ENCODE data around the gene DTD1. TPM values are rescaled to one million over a fixed set of nuclear protein-coding genes. Genes with fewer than 3 reads are reported as not detected.

DTD1 gene
- total RNA-seq, 1 donor from 2014 or later, result 38.1 TPM

- TF ChIP-seq EZH2 (IDR thresholded peaks at IDR 0.05; ENCODE audit: insufficient read depth, low read length) (no peak), CTCF (IDR thresholded peaks at IDR 0.05; ENCODE audit: insufficient read depth, low read depth, low read length) (no peak)
- Mint-ChIP-seq H3K4me1 (ENCODE audit: low read depth, unreplicated experiment) (no peaks in the 10 kb centered on the region), H3K4me3 (ENCODE audit: unreplicated experiment) (no peak overlapping the region), H3K9me3 (ENCODE audit: unreplicated experiment) (no peaks in the 10 kb centered on the region), H3K27ac (ENCODE audit: unreplicated experiment) (no peak overlapping the region), H3K27me3 (ENCODE audit: low read depth, unreplicated experiment) (no peaks in the 10 kb centered on the region), H3K36me3 (ENCODE audit: low read depth, unreplicated experiment) (no peaks in the 10 kb centered on the region)
- Histone ChIP-seq H3K9ac (ENCODE audit: low read length) (no peak overlapping the region), H3K27ac (ENCODE audit: low read depth, low read length) (no peak overlapping the region), H3K4me1 (ENCODE audit: insufficient read depth, low read length) (no peaks in the 10 kb centered on the region), H3K27me3 (ENCODE audit: insufficient read depth, low read length) (no peaks in the 10 kb centered on the region), H3K4me2 (ENCODE audit: low read length) (no peak overlapping the region), H3K4me3 (ENCODE audit: insufficient read depth, low read depth, low read length) (no peak overlapping the region), H3K36me3 (ENCODE audit: insufficient read depth, low read length) (no peaks in the 10 kb centered on the region), H2AFZ (ENCODE audit: low read depth, low read length) (no peak overlapping the region), H4K20me1 (ENCODE audit: insufficient read depth, low read length) (no peaks in the 10 kb centered on the region), H3K79me2 (ENCODE audit: insufficient read depth, low read length) (no peaks in the 10 kb centered on the region), H3K9me3 (ENCODE audit: insufficient read depth, low read depth, low read length) (no peaks in the 10 kb centered on the region)
- no peak for DNase-seq (ENCODE audit: low read depth)
- FAIRE-seq, result no peak
Measured at GRCh38 chr20:18773566-18773965, 185.7 kb downstream of the DTD1 start.

- Mint-ChIP-seq H3K4me3 (ENCODE audit: unreplicated experiment) (no peak overlapping the region), H3K9me3 (ENCODE audit: unreplicated experiment) (no peaks in the 10 kb centered on the region), H3K4me1 (ENCODE audit: low read depth, unreplicated experiment) (no peaks in the 10 kb centered on the region), H3K27ac (ENCODE audit: unreplicated experiment) (no peak overlapping the region), H3K27me3 (ENCODE audit: low read depth, unreplicated experiment) (no peaks in the 10 kb centered on the region), H3K36me3 (ENCODE audit: low read depth, unreplicated experiment) (no peaks in the 10 kb centered on the region)
- Histone ChIP-seq H4K20me1 (ENCODE audit: insufficient read depth, low read length) (no peaks in the 10 kb centered on the region), H3K4me1 (ENCODE audit: insufficient read depth, low read length) (no peaks in the 10 kb centered on the region), H3K4me2 (ENCODE audit: low read length) (no peak overlapping the region), H3K9me3 (ENCODE audit: insufficient read depth, low read depth, low read length) (no peaks in the 10 kb centered on the region), H3K27ac (ENCODE audit: low read depth, low read length) (no peak overlapping the region), H3K36me3 (ENCODE audit: insufficient read depth, low read length) (no peaks in the 10 kb centered on the region), H3K4me3 (ENCODE audit: insufficient read depth, low read depth, low read length) (no peak overlapping the region), H3K27me3 (ENCODE audit: insufficient read depth, low read length) (no peaks in the 10 kb centered on the region), H2AFZ (ENCODE audit: low read depth, low read length) (no peak overlapping the region), H3K9ac (ENCODE audit: low read length) (no peak overlapping the region), H3K79me2 (ENCODE audit: insufficient read depth, low read length) (no peaks in the 10 kb centered on the region)
- TF ChIP-seq CTCF (IDR thresholded peaks at IDR 0.05; ENCODE audit: insufficient read depth, low read depth, low read length) (no peak), EZH2 (IDR thresholded peaks at IDR 0.05; ENCODE audit: insufficient read depth, low read length) (no peak)
- DNase-seq (ENCODE audit: low read depth), result no peak
- no peak for FAIRE-seq
Measured at GRCh38 chr20:18774207-18774606, 186.4 kb downstream of the DTD1 start.

- Histone ChIP-seq H2AFZ (ENCODE audit: low read depth, low read length) (no peak overlapping the region), H3K4me2 (ENCODE audit: low read length) (no peak overlapping the region), H3K9me3 (ENCODE audit: insufficient read depth, low read depth, low read length) (no peaks in the 10 kb centered on the region), H3K79me2 (ENCODE audit: insufficient read depth, low read length) (no peaks in the 10 kb centered on the region), H4K20me1 (ENCODE audit: insufficient read depth, low read length) (no peaks in the 10 kb centered on the region), H3K9ac (ENCODE audit: low read length) (no peak overlapping the region), H3K4me1 (ENCODE audit: insufficient read depth, low read length) (no peaks in the 10 kb centered on the region), H3K4me3 (ENCODE audit: insufficient read depth, low read depth, low read length) (no peak overlapping the region), H3K36me3 (ENCODE audit: insufficient read depth, low read length) (no peaks in the 10 kb centered on the region), H3K27me3 (ENCODE audit: insufficient read depth, low read length) (no peaks in the 10 kb centered on the region), H3K27ac (ENCODE audit: low read depth, low read length) (no peak overlapping the region)
- Mint-ChIP-seq H3K27me3 (ENCODE audit: low read depth, unreplicated experiment) (no peaks in the 10 kb centered on the region), H3K4me3 (ENCODE audit: unreplicated experiment) (no peak overlapping the region), H3K9me3 (ENCODE audit: unreplicated experiment) (no peaks in the 10 kb centered on the region), H3K36me3 (ENCODE audit: low read depth, unreplicated experiment) (no peaks in the 10 kb centered on the region), H3K27ac (ENCODE audit: unreplicated experiment) (no peak overlapping the region), H3K4me1 (ENCODE audit: low read depth, unreplicated experiment) (no peaks in the 10 kb centered on the region)
- DNase-seq (ENCODE audit: low read depth), result no peak
- FAIRE-seq, result no peak
- no peak for TF ChIP-seq CTCF (IDR thresholded peaks at IDR 0.05; ENCODE audit: insufficient read depth, low read depth, low read length)
- no peak for TF ChIP-seq EZH2 (IDR thresholded peaks at IDR 0.05; ENCODE audit: insufficient read depth, low read length)
Measured at GRCh38 chr20:18775633-18776032, 187.8 kb downstream of the DTD1 start.

Data from astrocyte (in vitro differentiated cells and primary cell).